Neural cell (in vitro differentiated cells): ENCODE measurements around the gene AGPAT4. TPM values are rescaled to one million over a fixed set of nuclear protein-coding genes. Genes with fewer than 3 reads are reported as not detected.

Source experiments
- H2AFZ ChIP-seq: fragments of 200-600, 300-800 bp; sonication (generic), shearing (Covaris generic); 2 replicates; pipeline ENCODE4 v1.6.0; 2014; ENCODE audit warnings: low read depth, mild to moderate bottlenecking, antibody characterized with exemption, low read length, moderate library complexity
- H3F3A ChIP-seq: fragments of 200-600 bp; shearing (Covaris generic); 2 replicates; pipeline ENCODE4 v1.6.1; 2016; ENCODE audit warnings: mild to moderate bottlenecking, moderate library complexity, mixed read lengths, antibody characterized with exemption, low read length; ENCODE audit not compliant: insufficient read depth, poor library complexity, severe bottlenecking
- H3K27ac ChIP-seq: fragments of 200-600, 300-800 bp; sonication (generic), shearing (Covaris generic); 2 replicates; pipeline ENCODE4 v1.5.1; 2014; ENCODE audit warnings: mild to moderate bottlenecking, low read length, moderate library complexity
- H3K27me3 ChIP-seq: fragments of 300-800, 200-600 bp; sonication (generic), shearing (Covaris generic); 2 replicates; pipeline ENCODE4 v1.6.0; 2014; ENCODE audit warnings: mild to moderate bottlenecking, low read depth, low read length, moderate library complexity; ENCODE audit not compliant: insufficient read depth
- H3K36me3 ChIP-seq: fragments of 300-800, 200-600 bp; sonication (generic), shearing (Covaris generic); 2 replicates; pipeline ENCODE4 v1.5.1; 2014; ENCODE audit warnings: mild to moderate bottlenecking, antibody characterized with exemption, low read length, moderate library complexity; ENCODE audit not compliant: insufficient read depth
- H3K4me2 ChIP-seq: fragments of 300-800, 200-600 bp; sonication (generic), shearing (Covaris generic); 2 replicates; pipeline ENCODE4 v1.6.0; 2014; ENCODE audit warnings: mild to moderate bottlenecking, low read length
- H3K4me3 ChIP-seq: fragments of 300-800, 200-600 bp; sonication (generic), shearing (Covaris generic); 2 replicates; pipeline ENCODE4 v1.5.1; 2014; ENCODE audit warnings: mild to moderate bottlenecking, low read length, moderate library complexity
- H3K79me2 ChIP-seq: fragments of 200-600 bp; shearing (Covaris generic); replicated peaks from 2 replicates; pipeline ENCODE4 v1.6.0; 2014; ENCODE audit warnings: mild to moderate bottlenecking, low read length, moderate library complexity; ENCODE audit not compliant: insufficient read depth
- H3K9ac ChIP-seq: fragments of 300-800, 200-600 bp; sonication (generic), shearing (Covaris generic); 2 replicates; pipeline ENCODE4 v1.6.1; 2016; ENCODE audit warnings: mild to moderate bottlenecking, low read length, mixed read lengths
- H3K9me2 ChIP-seq: fragments of 200-600 bp; shearing (Covaris generic); 2 replicates; pipeline ENCODE4 v1.6.1; 2016; ENCODE audit warnings: mild to moderate bottlenecking, low read length, mixed read lengths; ENCODE audit not compliant: insufficient read depth
- H3K9me3 ChIP-seq: fragments of 200-600, 300-800 bp; sonication (generic), shearing (Covaris generic); 2 replicates; pipeline ENCODE4 v1.6.1; 2016; ENCODE audit warnings: mild to moderate bottlenecking, mixed run types, low read length, moderate library complexity, mixed read lengths
- H4K20me1 ChIP-seq: fragments of 200-600 bp; shearing (Covaris generic); 2 replicates; pipeline ENCODE4 v1.6.1; 2016; ENCODE audit warnings: mild to moderate bottlenecking, mixed run types; ENCODE audit not compliant: insufficient read depth
- CTCF ChIP-seq: fragments of 450-650 bp; IDR thresholded peaks from 2 replicates; pipeline ENCODE4 v1.5.1; 2014; ENCODE audit warnings: antibody characterized with exemption, mild to moderate bottlenecking, moderate library complexity; ENCODE audit not compliant: poor library complexity, severe bottlenecking
- EP300 ChIP-seq: fragments of 450-650 bp; conservative IDR thresholded peaks from 2 replicates; pipeline ENCODE4 v1.6.1; 2014; ENCODE audit warnings: antibody characterized with exemption, mild to moderate bottlenecking, moderate library complexity; ENCODE audit not compliant: poor library complexity, severe bottlenecking
- EZH2 ChIP-seq: fragments of 200-600, 300-800 bp; shearing (Covaris generic), sonication (generic); IDR thresholded peaks from 2 replicates; pipeline ENCODE4 v1.6.1; 2014; ENCODE audit warnings: antibody characterized with exemption, low read length, borderline replicate concordance, mild to moderate bottlenecking; ENCODE audit not compliant: insufficient read depth, poor library complexity, severe bottlenecking
- MXI1 ChIP-seq: fragments of 450-650 bp; conservative IDR thresholded peaks from 2 replicates; pipeline ENCODE4 v1.6.1; 2014; ENCODE audit warnings: antibody characterized with exemption, mild to moderate bottlenecking; ENCODE audit not compliant: poor library complexity, severe bottlenecking
- POLR2AphosphoS5 ChIP-seq: IDR thresholded peaks from 2 replicates; pipeline ENCODE4 v1.6.1; 2012
- RAD21 ChIP-seq: fragments of 450-650 bp; conservative IDR thresholded peaks from 2 replicates; pipeline ENCODE4 v1.6.1; 2014; ENCODE audit warnings: antibody characterized with exemption, mild to moderate bottlenecking, moderate library complexity
- SMC3 ChIP-seq: fragments of 450-650 bp; conservative IDR thresholded peaks from 2 replicates; pipeline ENCODE4 v1.6.1; 2014; ENCODE audit warnings: antibody characterized with exemption, mild to moderate bottlenecking, moderate library complexity; ENCODE audit not compliant: poor library complexity
- TAF1 ChIP-seq: IDR thresholded peaks from 2 replicates; pipeline ENCODE4 v1.6.1; 2012; ENCODE audit warnings: low read depth
- polyA plus RNA-seq: library from polyadenylated mRNA; depleted of rRNA; stranded (reverse); fragments of >200 nt; gene quantifications from 2 replicates; pipeline ENCODE4 v1.2.3, GENCODE V29; 2014
- TF ChIP-seq, protein P1 (sequence below): IDR thresholded peaks from 2 replicates; pipeline ENCODE4 v1.6.1; 2012; ENCODE audit warnings: borderline replicate concordance

The AGPAT4 gene
- polyA plus RNA-seq, 1 donor from 2014 or later, result 42.6 TPM

DNA sequence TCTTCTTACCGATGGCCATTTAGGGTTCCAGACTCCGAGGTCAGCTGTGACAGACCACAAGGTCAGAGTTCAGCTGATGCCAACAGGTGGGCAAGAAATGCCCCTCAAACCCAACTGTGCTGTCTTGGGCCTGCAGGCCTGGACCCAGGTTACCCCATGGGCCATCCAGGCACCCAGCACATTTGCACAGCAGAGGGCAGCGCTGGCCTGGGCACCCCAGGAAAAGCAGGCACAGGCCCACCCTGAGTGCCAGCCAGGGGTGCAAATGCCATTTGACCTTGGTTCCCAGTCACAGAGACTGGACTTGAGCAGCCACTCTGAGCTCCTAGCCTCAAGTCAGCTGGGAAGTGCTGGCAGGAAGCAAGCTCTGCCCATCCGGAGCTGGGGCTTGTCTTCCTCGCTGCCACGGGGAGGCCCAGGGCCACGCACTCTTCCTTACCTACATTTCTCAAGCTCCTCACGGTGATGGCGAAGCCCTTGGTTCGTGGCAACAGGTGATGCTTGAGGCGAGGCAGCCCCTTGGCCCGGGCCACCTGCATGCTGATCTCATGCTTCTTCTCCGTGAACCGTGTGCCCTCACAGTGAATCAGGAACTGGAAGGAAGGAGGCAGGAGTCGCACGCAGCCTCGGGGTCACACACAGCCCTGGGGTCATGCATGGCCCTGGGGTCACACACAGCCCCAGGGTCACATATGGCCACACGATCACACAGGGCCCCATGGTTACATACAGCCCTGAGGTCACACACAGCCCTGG lies 120.8 kb downstream of the AGPAT4 start (continued):
- TF ChIP-seq, protein P1, sequence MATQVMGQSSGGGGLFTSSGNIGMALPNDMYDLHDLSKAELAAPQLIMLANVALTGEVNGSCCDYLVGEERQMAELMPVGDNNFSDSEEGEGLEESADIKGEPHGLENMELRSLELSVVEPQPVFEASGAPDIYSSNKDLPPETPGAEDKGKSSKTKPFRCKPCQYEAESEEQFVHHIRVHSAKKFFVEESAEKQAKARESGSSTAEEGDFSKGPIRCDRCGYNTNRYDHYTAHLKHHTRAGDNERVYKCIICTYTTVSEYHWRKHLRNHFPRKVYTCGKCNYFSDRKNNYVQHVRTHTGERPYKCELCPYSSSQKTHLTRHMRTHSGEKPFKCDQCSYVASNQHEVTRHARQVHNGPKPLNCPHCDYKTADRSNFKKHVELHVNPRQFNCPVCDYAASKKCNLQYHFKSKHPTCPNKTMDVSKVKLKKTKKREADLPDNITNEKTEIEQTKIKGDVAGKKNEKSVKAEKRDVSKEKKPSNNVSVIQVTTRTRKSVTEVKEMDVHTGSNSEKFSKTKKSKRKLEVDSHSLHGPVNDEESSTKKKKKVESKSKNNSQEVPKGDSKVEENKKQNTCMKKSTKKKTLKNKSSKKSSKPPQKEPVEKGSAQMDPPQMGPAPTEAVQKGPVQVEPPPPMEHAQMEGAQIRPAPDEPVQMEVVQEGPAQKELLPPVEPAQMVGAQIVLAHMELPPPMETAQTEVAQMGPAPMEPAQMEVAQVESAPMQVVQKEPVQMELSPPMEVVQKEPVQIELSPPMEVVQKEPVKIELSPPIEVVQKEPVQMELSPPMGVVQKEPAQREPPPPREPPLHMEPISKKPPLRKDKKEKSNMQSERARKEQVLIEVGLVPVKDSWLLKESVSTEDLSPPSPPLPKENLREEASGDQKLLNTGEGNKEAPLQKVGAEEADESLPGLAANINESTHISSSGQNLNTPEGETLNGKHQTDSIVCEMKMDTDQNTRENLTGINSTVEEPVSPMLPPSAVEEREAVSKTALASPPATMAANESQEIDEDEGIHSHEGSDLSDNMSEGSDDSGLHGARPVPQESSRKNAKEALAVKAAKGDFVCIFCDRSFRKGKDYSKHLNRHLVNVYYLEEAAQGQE, result no peak
- TF ChIP-seq MXI1, result no peak

- Histone ChIP-seq H3K9ac (no peak overlapping the region), H4K20me1 (no peaks in the 10 kb centered on the region), H2AFZ (no peak overlapping the region), H3K4me3 (no peak overlapping the region), H3K9me2 (no peaks in the 10 kb centered on the region), H3K27me3 (no peaks in the 10 kb centered on the region), H3F3A (no peaks in the 10 kb centered on the region), H3K9me3 (no peaks in the 10 kb centered on the region), H3K79me2 (no peaks in the 10 kb centered on the region), H3K4me2 (no peak overlapping the region), H3K27ac (no peak overlapping the region), H3K36me3 (peaks cover 10% of the 10 kb centered on the region)
- TF ChIP-seq, protein P1, result no peak
- no peak for TF ChIP-seq MXI1
Measured at GRCh38 chr6:161152527-161152862, 121.4 kb downstream of the AGPAT4 start.

GRCh38 chr6:161151660-161152526 lies 122.0 kb downstream of the AGPAT4 start:
- Histone ChIP-seq H3K9me3 (no peaks in the 10 kb centered on the region), H4K20me1 (no peaks in the 10 kb centered on the region), H3F3A (no peaks in the 10 kb centered on the region), H3K27me3 (no peaks in the 10 kb centered on the region), H3K27ac (no peak overlapping the region), H3K9ac (no peak overlapping the region), H3K9me2 (no peaks in the 10 kb centered on the region), H2AFZ (no peak overlapping the region), H3K4me3 (no peak overlapping the region), H3K4me2 (no peak overlapping the region), H3K36me3 (peaks cover 10% of the 10 kb centered on the region), H3K79me2 (no peaks in the 10 kb centered on the region)
- TF ChIP-seq SMC3 (no peak), RAD21 (no peak), EZH2 (no peak), CTCF (no peak), MXI1 (no peak), POLR2AphosphoS5 (no peak), EP300 (no peak), TAF1 (no peak)
